Choroid plexus epithelial cell (primary cell): ENCODE results near the gene CEP170.
"Not testable (repeated sequence)": the region's sequence is repeated elsewhere in the genome, so short reads cannot be mapped to it uniquely, and the experiment has no call there.

Experiments used
- DNase-seq: peaks from one replicate; pipeline ENCODE4 v3.0.0-alpha.2; 2010; ENCODE audit warnings: low read depth
- H3K4me3 ChIP-seq: 2 replicates; pipeline ENCODE4 v1.5.1; 2011; ENCODE audit warnings: low read depth, mild to moderate bottlenecking, control low read depth, low read length, moderate library complexity
- TF ChIP-seq, protein P1 (sequence below): conservative IDR thresholded peaks from 2 replicates; pipeline ENCODE4 v1.5.1; 2011; ENCODE audit warnings: low read depth, mild to moderate bottlenecking, control low read depth, inconsistent platforms, low read length, moderate library complexity

CEP170 gene

DNA sequence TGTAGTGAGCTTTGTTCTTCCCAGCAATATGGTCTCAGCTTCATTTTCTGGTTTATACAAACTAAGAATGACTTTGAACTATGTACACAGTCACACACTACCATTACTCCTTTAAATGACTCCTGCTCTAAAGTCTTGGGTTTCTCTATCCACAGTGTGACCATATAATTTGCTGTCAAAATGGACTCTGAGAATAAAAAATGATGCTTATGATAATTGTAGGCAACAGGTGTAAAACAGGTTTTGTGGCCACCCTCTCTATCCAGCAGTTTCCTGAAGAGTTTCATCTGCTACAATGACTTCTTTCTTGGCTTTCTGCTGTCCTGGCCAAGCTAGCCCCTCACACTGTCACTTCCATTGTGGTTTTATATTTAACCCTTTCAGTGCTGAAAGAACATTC is 71.4 kb downstream of the CEP170 start:
- H3K4me3 ChIP-seq, DNase-seq: not testable (repeated sequence)

DNA sequence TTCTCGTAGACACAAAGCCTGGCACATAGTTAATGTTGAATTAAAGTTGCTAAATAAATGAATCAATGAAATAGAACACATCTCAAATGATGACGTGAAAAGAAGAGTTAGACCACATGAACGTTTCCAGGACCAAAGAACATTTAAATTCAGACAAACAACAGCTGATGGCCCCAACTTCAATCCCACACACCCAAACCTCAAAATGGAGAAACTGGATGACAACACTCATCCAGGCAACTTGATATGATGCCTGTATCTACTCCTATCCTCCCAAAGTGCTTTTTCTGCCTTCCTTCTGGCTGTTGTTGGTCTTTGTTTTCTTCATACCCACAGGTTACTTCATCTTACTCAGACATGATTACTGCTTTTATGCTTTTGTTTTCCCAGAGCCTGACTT is 71.9 kb downstream of the CEP170 start:
- not testable (repeated sequence) for DNase-seq, H3K4me3 ChIP-seq

DNA sequence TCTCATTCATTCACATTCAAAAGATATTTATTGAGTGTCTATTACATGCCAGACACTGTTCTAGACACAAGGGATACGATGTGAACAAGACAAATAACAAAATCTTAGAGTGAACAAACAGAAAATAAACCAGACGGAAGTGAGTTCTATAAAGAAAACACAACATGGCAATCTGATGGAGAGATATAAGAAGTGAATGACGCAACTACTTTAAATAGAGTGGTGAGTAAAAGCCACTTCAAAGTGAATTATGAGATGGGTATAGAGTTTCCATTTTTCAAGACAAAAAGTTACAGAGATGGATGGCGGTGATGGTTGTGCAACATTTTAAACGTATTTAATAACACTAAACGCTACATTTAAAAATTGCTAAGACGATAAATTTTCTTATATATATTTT is 75.4 kb downstream of the CEP170 start:
- peak; percentile 31 for DNase-seq
- no peak overlapping the region for H3K4me3 ChIP-seq
- TF ChIP-seq, protein P1, sequence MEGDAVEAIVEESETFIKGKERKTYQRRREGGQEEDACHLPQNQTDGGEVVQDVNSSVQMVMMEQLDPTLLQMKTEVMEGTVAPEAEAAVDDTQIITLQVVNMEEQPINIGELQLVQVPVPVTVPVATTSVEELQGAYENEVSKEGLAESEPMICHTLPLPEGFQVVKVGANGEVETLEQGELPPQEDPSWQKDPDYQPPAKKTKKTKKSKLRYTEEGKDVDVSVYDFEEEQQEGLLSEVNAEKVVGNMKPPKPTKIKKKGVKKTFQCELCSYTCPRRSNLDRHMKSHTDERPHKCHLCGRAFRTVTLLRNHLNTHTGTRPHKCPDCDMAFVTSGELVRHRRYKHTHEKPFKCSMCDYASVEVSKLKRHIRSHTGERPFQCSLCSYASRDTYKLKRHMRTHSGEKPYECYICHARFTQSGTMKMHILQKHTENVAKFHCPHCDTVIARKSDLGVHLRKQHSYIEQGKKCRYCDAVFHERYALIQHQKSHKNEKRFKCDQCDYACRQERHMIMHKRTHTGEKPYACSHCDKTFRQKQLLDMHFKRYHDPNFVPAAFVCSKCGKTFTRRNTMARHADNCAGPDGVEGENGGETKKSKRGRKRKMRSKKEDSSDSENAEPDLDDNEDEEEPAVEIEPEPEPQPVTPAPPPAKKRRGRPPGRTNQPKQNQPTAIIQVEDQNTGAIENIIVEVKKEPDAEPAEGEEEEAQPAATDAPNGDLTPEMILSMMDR = no peak

DNA sequence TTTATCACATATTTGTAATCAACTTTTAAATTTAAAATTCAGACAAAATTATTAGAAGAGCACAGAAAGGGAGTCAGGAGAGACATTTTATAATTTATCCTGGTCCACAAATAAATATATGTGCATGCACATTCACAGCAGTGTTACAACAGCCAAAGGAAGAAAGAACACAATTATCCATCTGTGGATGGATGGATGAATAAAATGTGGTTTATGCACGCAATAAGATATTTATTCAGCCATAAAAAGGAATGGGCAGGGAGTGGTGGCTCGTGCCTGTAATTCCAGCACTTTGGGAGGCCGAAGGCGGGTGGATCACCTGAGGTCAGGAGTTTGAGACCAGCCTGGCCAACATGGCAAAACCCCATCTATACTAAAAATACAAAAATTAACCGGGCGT is 77.3 kb downstream of the CEP170 start:
- H3K4me3 ChIP-seq, DNase-seq: not testable (repeated sequence)

DNA sequence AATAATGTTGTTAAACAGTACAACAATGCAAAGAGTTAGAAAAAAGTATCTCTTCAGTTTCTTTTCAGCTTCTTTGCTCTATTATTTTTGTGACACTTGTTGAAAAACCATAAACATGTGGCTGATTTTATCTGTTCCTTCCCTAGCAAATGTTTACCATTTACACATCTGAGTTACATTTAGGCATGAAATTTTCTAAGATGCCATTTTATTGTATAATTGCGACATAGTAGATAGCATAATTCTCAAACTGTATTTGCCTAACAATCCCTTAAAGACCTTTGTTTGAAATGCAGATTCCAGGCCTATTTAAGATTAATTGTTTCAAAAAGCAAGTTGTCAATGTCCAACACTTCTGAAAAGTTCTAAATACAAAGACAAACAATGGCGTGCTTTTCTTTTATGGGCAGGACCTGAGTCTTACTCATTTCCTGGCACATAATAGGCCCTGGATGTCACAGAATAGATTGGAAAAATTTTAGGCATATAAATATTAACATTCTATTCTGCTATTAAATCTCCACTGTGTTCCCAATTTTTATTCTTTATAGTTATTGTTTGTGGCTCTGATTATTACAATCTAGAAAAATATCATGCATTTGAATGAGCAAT is 81.2 kb downstream of the CEP170 start:
- not testable (repeated sequence) for DNase-seq

DNA sequence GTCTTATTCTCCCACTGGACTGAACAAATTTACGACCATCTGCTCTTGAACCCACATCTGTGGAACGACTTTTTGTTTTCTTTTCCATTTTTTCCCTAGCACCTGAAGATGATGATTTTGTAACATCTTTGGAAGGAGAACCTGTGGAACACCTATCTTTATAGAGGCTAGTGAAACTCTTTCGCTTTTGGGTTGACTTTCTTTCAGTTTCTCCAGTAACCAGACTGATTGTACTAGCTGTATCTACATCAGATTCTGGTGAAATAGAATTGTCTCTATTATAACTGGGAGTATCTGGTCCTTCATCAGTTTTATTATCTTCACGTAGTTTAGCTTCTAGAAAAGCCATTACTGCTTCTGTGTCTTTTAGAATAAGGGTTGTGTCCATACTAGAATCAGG is 90.2 kb downstream of the CEP170 start:
- not testable (repeated sequence) for DNase-seq, H3K4me3 ChIP-seq

More for the DNA sequence above, 81.2 kb downstream of the CEP170 start:
- H3K4me3 ChIP-seq = not testable (repeated sequence)

DNA sequence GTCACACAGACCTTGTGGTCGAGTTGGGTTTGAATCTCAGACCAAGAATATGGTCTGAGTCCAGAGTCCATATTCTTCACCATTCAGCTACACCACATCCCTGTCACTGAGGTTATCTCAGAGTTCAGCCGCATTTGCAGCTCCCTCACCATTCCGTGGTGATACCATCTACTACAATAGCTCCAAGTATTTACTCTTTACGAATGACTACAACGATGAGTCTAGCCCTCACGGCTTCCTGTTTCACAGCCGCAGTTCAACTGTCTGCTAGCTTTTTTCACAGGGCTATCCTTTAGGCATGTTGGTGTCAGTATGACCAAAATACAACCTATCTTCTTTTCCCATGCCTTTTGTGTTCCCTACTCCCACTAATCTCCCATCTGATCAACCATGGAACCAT is 104.2 kb downstream of the CEP170 start:
- not testable (repeated sequence) for DNase-seq, H3K4me3 ChIP-seq

DNA sequence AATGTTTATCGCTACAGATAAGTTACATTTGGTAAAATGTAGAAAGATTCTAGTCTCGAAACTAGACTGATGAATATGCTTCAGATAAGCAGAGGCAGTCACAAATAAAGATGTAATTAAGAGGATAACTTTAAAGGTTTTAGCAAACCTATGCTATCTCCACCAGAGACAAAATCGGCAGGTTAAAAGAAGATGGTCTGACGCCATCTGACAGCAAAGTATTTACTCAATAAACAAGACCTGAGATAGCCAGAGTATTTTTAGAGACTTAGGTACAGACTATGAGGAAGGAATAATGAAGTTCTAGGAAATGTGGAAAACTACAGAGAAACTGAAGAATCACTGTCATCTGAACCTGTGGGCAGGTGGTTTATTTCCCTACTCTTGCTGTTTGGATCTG is 106.0 kb downstream of the CEP170 start:
- not testable (repeated sequence) for H3K4me3 ChIP-seq, DNase-seq

DNA sequence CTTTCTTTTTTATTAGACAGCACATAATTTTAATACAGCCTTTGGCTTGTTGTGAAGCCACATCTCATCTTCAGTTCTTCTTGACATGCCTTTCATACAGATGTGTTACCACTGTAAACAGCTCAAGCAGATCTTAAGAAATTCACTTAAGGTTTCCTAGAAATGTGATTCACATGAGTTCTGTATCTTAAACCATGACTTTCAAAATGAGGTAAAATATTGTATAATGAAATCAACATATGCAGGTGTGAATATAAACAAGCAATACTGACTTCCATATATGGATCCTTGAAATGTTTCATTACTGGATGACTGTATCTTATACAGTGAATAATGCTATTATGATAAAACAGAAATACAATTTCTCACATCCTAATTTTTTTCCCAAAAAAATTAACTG is 107.7 kb downstream of the CEP170 start:
- not testable (repeated sequence) for H3K4me3 ChIP-seq, DNase-seq

DNA sequence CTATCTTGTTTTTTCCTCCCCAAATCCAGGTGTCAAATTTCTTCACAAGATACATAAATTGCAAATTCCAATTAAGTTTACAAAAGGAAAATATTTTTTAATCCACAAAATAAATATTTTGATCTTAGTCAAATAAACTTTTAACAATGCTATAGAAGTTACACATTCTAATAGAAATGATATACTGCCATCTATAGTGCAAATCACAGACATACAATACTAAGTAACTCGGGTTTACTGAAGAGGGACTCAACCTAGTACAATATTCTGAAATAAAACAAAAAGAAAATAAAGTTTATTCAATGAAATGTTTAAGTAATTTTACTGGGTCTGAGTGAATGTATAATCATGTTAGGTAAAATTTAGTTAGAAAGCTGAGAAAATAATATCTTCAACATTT is 114.6 kb downstream of the CEP170 start:
- DNase-seq = peak; percentile 38
- H3K4me3 ChIP-seq = not testable (repeated sequence)
- TF ChIP-seq, protein P1 = peak; percentile 27

DNA sequence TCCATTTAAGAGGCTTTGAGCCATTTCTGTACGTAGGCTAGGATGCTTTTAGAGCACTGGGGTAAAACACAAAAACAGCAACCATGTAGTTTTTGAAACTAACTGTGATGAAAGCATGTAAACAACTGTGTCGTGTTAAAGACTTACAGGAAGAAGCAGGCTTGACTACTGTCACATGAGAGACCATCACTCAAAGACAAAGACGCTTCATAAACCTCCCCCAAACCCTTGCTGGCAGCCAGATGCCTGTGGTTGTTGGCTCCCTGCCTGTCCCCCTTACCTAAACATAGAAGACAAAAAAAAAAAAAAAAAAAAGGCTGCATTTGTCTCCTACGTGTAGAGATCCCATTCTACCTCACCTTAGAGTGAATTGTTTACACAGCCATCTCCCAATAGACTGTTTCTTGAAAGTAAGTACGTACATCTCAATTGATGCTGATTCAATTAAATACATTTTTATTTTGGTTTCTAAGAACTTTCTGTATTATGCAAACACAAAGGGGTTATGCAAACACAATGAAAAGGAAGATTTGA is 132.1 kb downstream of the CEP170 start:
- H3K4me3 ChIP-seq = not testable (repeated sequence)
- DNase-seq = peak; percentile 29

DNA sequence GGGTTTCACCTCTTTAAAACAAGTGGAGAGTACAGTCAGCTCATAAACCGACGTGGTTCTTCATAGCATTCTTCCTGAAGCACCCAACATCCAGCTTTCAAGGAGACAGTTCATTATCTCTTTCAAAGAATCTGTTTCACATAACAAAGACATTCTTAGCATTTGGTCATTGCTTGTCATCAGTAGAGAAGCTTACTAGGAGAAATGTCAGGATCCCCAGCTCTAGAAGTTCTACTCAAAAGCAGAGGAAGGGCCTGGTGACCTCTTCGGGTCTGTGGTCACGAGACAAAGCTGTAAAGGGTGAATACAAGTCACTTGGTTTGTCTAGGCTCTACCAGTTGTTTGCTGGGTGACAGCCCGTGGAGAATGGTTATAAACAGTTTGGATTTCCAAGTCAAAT is 133.1 kb downstream of the CEP170 start:
- not testable (repeated sequence) for H3K4me3 ChIP-seq, DNase-seq

DNA sequence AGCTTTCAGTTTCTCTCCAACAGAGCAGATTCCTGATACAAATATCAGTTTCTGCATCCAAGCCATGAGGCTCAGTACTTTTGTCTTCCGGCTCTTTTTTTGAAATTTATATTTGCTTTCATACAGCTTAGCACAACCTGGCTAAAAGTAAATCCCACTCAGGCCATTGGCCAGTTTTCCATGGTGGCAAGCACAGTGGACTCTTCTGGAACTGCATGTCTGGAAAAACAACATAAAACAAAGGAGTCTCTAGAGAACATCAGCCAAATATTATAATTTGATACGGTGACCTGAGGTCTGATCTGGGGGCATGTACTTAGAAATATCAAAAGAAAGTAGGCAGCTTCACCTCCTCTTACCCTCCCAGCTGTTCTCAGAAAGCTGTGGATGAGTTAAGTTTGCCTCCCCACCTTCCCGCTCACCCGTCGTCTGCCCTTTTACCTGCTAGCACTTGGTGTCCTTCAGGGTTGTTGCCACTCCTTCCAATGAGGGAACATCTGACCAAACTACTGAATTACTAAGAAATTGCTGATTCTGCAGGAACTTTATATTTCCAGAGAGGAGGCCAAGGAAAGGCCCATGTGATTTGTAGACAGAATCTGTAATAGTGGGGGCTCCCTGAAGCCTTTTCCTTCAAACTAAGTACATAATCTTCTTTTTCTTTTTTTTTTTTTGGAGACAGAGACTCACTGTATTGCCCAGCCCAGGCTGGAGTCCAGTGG is 136.3 kb downstream of the CEP170 start:
- DNase-seq, H3K4me3 ChIP-seq: not testable (repeated sequence)

DNA sequence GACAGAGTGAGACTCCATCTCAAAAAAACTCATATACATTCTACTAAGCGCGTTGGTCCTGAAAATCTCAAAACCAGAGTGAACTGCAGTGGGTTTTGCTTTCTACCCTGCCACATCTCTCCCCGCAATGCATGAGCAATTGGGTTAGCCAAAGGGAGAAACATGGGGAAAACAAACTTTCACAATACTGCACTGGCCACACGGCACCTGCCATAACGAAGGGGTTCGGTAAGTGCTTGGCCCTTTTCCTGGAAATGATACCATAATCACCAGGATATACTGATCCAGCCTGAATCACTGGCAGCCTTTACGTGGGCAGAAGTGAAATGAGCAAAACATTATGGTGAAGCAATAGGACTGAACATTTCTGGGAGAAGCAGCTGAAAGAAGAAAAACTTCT is 138.9 kb downstream of the CEP170 start:
- H3K4me3 ChIP-seq, DNase-seq: not testable (repeated sequence)

DNA sequence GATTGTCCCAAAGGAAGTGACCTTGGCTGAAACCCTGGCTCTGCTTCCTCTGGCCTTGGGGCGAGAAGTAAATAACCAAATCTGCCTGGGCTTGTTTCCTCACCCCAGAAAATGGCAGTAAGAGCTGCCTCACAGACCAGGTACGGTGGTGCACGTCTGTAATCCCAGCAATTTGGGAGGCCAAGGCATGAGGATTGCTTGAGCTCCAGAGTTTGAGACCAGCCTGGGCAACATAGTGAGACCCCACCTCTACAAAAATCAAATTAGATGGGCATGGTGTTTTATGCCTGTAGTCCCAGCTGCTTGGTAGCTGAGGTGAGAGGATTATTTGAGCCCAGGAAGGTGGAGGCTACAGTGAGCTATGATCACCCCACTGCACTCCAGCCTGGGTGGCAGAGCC is 140.3 kb downstream of the CEP170 start:
- DNase-seq, H3K4me3 ChIP-seq: not testable (repeated sequence)

DNA sequence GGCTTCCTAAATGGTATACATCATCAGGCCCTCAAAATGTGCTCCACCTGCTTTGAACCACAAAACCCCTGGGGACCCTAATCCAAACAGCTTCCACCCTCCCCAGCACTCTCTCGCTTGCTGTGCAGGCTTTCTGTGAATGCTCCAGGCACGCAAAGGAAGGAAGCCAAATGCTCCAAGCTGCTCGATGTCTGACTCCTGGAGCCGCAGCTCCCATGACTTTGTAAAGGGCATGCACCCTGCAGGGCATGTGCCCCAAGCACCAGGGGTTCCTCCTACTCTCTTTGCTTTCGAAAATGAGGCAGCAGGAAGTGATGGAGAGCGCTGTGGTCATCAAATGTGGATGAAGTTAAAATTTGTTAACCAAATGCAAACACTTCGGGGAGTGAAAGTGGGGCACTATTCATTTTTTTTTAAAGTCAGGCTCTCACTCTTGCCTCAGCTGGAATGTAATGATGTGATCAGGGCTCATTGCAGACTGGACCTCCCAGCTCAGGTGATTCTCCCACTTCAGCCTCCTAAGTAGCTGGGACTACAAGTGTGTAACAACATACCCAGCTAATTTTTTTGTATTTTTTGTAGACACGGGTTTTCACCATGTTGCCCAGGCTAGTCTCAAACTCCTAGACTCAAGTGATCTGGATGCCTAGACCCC is 140.9 kb downstream of the CEP170 start:
- not testable (repeated sequence) for H3K4me3 ChIP-seq
- DNase-seq = peak; percentile 93

DNA sequence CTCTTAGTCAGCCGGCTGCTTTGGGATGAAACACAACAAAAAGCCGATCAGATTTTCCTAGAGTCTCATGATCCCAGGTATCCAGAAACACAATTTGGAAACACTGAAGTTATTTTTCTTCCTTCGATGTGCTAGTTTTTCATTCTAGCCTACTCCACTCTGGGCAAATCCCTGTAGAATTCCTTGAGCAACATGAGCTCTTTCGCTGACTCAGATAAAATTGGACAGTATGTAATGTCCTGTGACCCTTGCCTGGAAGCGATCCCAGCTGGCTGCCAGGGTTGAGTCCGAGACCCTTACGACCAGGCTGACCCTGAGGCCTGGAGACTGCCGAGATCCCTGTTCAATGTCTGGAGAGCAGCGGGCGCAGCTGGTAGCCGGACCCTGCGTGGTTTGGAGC is 147.9 kb downstream of the CEP170 start:
- not testable (repeated sequence) for H3K4me3 ChIP-seq, DNase-seq
